GM12891 (cell line): ENCODE measurements around the gene PHF21A.

Experiments
- POLR2A ChIP-seq: IDR thresholded peaks from 2 replicates; pipeline ENCODE4 v1.6.1; 2011; ENCODE audit warnings: low read depth, low read length, control low read depth
- POLR2AphosphoS5 ChIP-seq: IDR thresholded peaks from 2 replicates; pipeline ENCODE4 v1.6.1; 2011; ENCODE audit warnings: low read depth, low read length, control low read depth
- POU2F2 ChIP-seq: IDR thresholded peaks from 2 replicates; pipeline ENCODE4 v1.6.1; 2011; ENCODE audit warnings: low read depth, mild to moderate bottlenecking, control low read depth, low read length, moderate library complexity
- SPI1 ChIP-seq: IDR thresholded peaks from 2 replicates; pipeline ENCODE4 v1.6.1; 2011; ENCODE audit warnings: low read depth, low read length, control low read depth
- TAF1 ChIP-seq: IDR thresholded peaks from 2 replicates; pipeline ENCODE4 v1.6.1; 2011; ENCODE audit warnings: low read depth, low read length, control low read depth

DNA sequence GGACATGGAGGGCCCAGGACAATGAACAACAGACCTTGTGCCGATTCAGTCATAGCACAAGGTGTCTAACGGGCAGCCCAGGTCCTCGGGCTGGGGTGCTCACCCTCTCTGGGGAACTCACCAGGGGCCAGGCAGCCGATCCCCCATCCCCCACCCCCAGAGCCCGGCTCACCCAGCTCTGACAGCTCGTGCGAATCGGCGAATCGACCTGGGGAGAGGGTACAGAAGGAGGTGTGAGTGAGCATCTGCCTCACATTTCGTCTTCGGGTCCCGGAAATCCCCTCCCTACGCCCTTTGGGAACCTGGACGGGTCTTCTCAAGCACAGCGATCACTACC is 204.0 kb downstream of the PHF21A start:
- no peak for TF ChIP-seq POLR2A
- no peak for TF ChIP-seq TAF1
- no peak for TF ChIP-seq POLR2AphosphoS5
- TF ChIP-seq POU2F2 = no peak
- TF ChIP-seq SPI1 = no peak
